ENCODE results near the gene LNPEP.

LNPEP gene

GRCh38 chr5:97056263-97056662 is 120.4 kb downstream of the LNPEP start:
- no peak for ATAC-seq
- no peak for TF ChIP-seq BACH2 (CRISPR knock-in tag; IDR thresholded peaks at IDR 0.05; ENCODE audit: borderline replicate concordance)

GRCh38 chr5:97062046-97062445 is 126.2 kb downstream of the LNPEP start:
- ATAC-seq: no peak
- TF ChIP-seq TCF4 (CRISPR knock-in tag; IDR thresholded peaks at IDR 0.05; ENCODE audit: borderline replicate concordance): no peak

- ATAC-seq: no peak
- TF ChIP-seq ZNF8 (CRISPR knock-in tag; IDR thresholded peaks at IDR 0.05) (no peak), SNAI2 (CRISPR knock-in tag; IDR thresholded peaks at IDR 0.05) (no peak), ARNTL (CRISPR knock-in tag; IDR thresholded peaks at IDR 0.05; ENCODE audit: borderline replicate concordance, low read depth) (no peak), PPARA (CRISPR knock-in tag; IDR thresholded peaks at IDR 0.05; ENCODE audit: borderline replicate concordance) (no peak), GLIS3 (CRISPR knock-in tag; IDR thresholded peaks at IDR 0.05) (no peak), OSR1 (CRISPR knock-in tag; IDR thresholded peaks at IDR 0.05) (no peak), TCF4 (CRISPR knock-in tag; IDR thresholded peaks at IDR 0.05; ENCODE audit: borderline replicate concordance) (no peak), ISL1 (CRISPR knock-in tag; IDR thresholded peaks at IDR 0.05) (no peak), RARB (CRISPR knock-in tag; IDR thresholded peaks at IDR 0.05) (no peak), TOX (CRISPR knock-in tag; IDR thresholded peaks at IDR 0.05; ENCODE audit: borderline replicate concordance) (no peak), ESRRG (CRISPR knock-in tag; IDR thresholded peaks at IDR 0.05) (no peak), ZFP30 (CRISPR knock-in tag; IDR thresholded peaks at IDR 0.05) (no peak), ZNF565 (CRISPR knock-in tag; conservative IDR thresholded peaks at IDR 0.05; ENCODE audit: low read depth) (no peak)
- TF ChIP-seq, protein P1, sequence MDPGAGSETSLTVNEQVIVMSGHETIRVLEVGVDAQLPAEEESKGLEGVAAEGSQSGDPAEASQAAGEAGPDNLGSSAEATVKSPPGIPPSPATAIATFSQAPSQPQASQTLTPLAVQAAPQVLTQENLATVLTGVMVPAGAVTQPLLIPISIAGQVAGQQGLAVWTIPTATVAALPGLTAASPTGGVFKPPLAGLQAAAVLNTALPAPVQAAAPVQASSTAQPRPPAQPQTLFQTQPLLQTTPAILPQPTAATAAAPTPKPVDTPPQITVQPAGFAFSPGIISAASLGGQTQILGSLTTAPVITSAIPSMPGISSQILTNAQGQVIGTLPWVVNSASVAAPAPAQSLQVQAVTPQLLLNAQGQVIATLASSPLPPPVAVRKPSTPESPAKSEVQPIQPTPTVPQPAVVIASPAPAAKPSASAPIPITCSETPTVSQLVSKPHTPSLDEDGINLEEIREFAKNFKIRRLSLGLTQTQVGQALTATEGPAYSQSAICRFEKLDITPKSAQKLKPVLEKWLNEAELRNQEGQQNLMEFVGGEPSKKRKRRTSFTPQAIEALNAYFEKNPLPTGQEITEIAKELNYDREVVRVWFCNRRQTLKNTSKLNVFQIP (CRISPR knock-in tag; IDR thresholded peaks at IDR 0.05; ENCODE audit: borderline replicate concordance, low read depth): no peak
These were observed 127.4 kb downstream of the LNPEP start for GRCh38 chr5:97063251-97063650.

- TF ChIP-seq RARB (CRISPR knock-in tag; IDR thresholded peaks at IDR 0.05): no peak
- TF ChIP-seq, protein P2, sequence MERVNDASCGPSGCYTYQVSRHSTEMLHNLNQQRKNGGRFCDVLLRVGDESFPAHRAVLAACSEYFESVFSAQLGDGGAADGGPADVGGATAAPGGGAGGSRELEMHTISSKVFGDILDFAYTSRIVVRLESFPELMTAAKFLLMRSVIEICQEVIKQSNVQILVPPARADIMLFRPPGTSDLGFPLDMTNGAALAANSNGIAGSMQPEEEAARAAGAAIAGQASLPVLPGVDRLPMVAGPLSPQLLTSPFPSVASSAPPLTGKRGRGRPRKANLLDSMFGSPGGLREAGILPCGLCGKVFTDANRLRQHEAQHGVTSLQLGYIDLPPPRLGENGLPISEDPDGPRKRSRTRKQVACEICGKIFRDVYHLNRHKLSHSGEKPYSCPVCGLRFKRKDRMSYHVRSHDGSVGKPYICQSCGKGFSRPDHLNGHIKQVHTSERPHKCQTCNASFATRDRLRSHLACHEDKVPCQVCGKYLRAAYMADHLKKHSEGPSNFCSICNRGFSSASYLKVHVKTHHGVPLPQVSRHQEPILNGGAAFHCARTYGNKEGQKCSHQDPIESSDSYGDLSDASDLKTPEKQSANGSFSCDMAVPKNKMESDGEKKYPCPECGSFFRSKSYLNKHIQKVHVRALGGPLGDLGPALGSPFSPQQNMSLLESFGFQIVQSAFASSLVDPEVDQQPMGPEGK (CRISPR knock-in tag; IDR thresholded peaks at IDR 0.05; ENCODE audit: borderline replicate concordance): no peak
- no peak for ATAC-seq
These were observed 129.6 kb downstream of the LNPEP start for GRCh38 chr5:97065475-97065874.

- ATAC-seq: no peak
- TF ChIP-seq BACH2 (CRISPR knock-in tag; IDR thresholded peaks at IDR 0.05; ENCODE audit: borderline replicate concordance) (no peak), ZNF565 (CRISPR knock-in tag; conservative IDR thresholded peaks at IDR 0.05; ENCODE audit: low read depth) (no peak), ARNTL (CRISPR knock-in tag; IDR thresholded peaks at IDR 0.05; ENCODE audit: borderline replicate concordance, low read depth) (no peak), OSR1 (CRISPR knock-in tag; IDR thresholded peaks at IDR 0.05) (no peak), ZFP3 (CRISPR knock-in tag; IDR thresholded peaks at IDR 0.05) (no peak), ZNF70 (CRISPR knock-in tag; IDR thresholded peaks at IDR 0.05) (no peak), TCF4 (CRISPR knock-in tag; IDR thresholded peaks at IDR 0.05; ENCODE audit: borderline replicate concordance) (no peak), ZNF8 (CRISPR knock-in tag; IDR thresholded peaks at IDR 0.05) (no peak), ZFP30 (CRISPR knock-in tag; IDR thresholded peaks at IDR 0.05) (no peak)
- TF ChIP-seq, protein P3, sequence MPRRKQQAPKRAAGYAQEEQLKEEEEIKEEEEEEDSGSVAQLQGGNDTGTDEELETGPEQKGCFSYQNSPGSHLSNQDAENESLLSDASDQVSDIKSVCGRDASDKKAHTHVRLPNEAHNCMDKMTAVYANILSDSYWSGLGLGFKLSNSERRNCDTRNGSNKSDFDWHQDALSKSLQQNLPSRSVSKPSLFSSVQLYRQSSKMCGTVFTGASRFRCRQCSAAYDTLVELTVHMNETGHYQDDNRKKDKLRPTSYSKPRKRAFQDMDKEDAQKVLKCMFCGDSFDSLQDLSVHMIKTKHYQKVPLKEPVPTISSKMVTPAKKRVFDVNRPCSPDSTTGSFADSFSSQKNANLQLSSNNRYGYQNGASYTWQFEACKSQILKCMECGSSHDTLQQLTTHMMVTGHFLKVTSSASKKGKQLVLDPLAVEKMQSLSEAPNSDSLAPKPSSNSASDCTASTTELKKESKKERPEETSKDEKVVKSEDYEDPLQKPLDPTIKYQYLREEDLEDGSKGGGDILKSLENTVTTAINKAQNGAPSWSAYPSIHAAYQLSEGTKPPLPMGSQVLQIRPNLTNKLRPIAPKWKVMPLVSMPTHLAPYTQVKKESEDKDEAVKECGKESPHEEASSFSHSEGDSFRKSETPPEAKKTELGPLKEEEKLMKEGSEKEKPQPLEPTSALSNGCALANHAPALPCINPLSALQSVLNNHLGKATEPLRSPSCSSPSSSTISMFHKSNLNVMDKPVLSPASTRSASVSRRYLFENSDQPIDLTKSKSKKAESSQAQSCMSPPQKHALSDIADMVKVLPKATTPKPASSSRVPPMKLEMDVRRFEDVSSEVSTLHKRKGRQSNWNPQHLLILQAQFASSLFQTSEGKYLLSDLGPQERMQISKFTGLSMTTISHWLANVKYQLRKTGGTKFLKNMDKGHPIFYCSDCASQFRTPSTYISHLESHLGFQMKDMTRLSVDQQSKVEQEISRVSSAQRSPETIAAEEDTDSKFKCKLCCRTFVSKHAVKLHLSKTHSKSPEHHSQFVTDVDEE (CRISPR knock-in tag; IDR thresholded peaks at IDR 0.05): no peak
- TF ChIP-seq, protein P4, sequence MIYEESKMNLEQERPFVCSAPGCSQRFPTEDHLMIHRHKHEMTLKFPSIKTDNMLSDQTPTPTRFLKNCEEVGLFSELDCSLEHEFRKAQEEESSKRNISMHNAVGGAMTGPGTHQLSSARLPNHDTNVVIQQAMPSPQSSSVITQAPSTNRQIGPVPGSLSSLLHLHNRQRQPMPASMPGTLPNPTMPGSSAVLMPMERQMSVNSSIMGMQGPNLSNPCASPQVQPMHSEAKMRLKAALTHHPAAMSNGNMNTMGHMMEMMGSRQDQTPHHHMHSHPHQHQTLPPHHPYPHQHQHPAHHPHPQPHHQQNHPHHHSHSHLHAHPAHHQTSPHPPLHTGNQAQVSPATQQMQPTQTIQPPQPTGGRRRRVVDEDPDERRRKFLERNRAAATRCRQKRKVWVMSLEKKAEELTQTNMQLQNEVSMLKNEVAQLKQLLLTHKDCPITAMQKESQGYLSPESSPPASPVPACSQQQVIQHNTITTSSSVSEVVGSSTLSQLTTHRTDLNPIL (CRISPR knock-in tag; IDR thresholded peaks at IDR 0.05; ENCODE audit: low read depth): no peak
- TF ChIP-seq, protein P2 (CRISPR knock-in tag; IDR thresholded peaks at IDR 0.05; ENCODE audit: borderline replicate concordance): no peak
These were observed 131.5 kb downstream of the LNPEP start for GRCh38 chr5:97067296-97067850.
